ENCODE measurements around the gene NUDCD3.

- TF ChIP-seq CTCF (IDR thresholded peaks at IDR 0.05; ENCODE audit: low read depth, low read length, missing input control), result no peak
- TF ChIP-seq TAF1 (conservative IDR thresholded peaks at IDR 0.05), result peak; percentile 72
- no peak for TF ChIP-seq FOXA1 (IDR thresholded peaks at IDR 0.05)
- TF ChIP-seq, protein P1, sequence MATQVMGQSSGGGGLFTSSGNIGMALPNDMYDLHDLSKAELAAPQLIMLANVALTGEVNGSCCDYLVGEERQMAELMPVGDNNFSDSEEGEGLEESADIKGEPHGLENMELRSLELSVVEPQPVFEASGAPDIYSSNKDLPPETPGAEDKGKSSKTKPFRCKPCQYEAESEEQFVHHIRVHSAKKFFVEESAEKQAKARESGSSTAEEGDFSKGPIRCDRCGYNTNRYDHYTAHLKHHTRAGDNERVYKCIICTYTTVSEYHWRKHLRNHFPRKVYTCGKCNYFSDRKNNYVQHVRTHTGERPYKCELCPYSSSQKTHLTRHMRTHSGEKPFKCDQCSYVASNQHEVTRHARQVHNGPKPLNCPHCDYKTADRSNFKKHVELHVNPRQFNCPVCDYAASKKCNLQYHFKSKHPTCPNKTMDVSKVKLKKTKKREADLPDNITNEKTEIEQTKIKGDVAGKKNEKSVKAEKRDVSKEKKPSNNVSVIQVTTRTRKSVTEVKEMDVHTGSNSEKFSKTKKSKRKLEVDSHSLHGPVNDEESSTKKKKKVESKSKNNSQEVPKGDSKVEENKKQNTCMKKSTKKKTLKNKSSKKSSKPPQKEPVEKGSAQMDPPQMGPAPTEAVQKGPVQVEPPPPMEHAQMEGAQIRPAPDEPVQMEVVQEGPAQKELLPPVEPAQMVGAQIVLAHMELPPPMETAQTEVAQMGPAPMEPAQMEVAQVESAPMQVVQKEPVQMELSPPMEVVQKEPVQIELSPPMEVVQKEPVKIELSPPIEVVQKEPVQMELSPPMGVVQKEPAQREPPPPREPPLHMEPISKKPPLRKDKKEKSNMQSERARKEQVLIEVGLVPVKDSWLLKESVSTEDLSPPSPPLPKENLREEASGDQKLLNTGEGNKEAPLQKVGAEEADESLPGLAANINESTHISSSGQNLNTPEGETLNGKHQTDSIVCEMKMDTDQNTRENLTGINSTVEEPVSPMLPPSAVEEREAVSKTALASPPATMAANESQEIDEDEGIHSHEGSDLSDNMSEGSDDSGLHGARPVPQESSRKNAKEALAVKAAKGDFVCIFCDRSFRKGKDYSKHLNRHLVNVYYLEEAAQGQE (IDR thresholded peaks at IDR 0.05), result peak; percentile 35
- TF ChIP-seq MAX (IDR thresholded peaks at IDR 0.05), result peak; percentile 53
- TF ChIP-seq, protein P2, sequence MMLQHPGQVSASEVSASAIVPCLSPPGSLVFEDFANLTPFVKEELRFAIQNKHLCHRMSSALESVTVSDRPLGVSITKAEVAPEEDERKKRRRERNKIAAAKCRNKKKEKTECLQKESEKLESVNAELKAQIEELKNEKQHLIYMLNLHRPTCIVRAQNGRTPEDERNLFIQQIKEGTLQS (IDR thresholded peaks at IDR 0.05), result no peak
- peak; percentile 31 for TF ChIP-seq SP1 (IDR thresholded peaks at IDR 0.05)
- TF ChIP-seq YY1 (IDR thresholded peaks at IDR 0.05), result peak; percentile 100
- TF ChIP-seq JUND (IDR thresholded peaks at IDR 0.05), result no peak
- TF ChIP-seq, protein P3, sequence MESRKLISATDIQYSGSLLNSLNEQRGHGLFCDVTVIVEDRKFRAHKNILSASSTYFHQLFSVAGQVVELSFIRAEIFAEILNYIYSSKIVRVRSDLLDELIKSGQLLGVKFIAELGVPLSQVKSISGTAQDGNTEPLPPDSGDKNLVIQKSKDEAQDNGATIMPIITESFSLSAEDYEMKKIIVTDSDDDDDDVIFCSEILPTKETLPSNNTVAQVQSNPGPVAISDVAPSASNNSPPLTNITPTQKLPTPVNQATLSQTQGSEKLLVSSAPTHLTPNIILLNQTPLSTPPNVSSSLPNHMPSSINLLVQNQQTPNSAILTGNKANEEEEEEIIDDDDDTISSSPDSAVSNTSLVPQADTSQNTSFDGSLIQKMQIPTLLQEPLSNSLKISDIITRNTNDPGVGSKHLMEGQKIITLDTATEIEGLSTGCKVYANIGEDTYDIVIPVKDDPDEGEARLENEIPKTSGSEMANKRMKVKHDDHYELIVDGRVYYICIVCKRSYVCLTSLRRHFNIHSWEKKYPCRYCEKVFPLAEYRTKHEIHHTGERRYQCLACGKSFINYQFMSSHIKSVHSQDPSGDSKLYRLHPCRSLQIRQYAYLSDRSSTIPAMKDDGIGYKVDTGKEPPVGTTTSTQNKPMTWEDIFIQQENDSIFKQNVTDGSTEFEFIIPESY (IDR thresholded peaks at IDR 0.05), result no peak
- peak in 1 of 2 donors; percentile 35 for TF ChIP-seq RXRA (IDR thresholded peaks at IDR 0.05)
- peak; percentile 3 to 23 for TF ChIP-seq RAD21 (IDR thresholded peaks at IDR 0.05)
- TF ChIP-seq EGR1 (IDR thresholded peaks at IDR 0.05; ENCODE audit: low read depth in 2 of 2), result peak in 1 of 2 donors; percentile 1
- peak; percentile 91 to 96 for TF ChIP-seq GABPA (IDR thresholded peaks at IDR 0.05 in 1 of 2, conservative IDR thresholded peaks at IDR 0.05 in 1 of 2)
These were observed at the start of gene NUDCD3 for GRCh38 chr7:44490351-44491200.

Data from liver (tissue), 3 donors.